Lung (tissue), 12 donors: ENCODE results near the gene PANX2. TPM values are rescaled to one million over a fixed set of nuclear protein-coding genes. Genes with fewer than 3 reads are reported as not detected.

Experiments used
- ATAC-seq: fragments of 200-7000 bp; cut with Tn5 transposase; one replicate; pipeline ENCODE4 v1.9.1; 2020; ENCODE audit warnings: moderate number of reproducible peaks; ENCODE audit not compliant: insufficient read depth, low FRiP score
- DNase-seq, 3 donors: peaks; one replicate each; pipeline ENCODE4 v3.0.0-alpha.2; 2013 to 2017
- H3K27ac ChIP-seq, 2 donors: one replicate each; pipeline ENCODE4 v1.5.1; 2013; ENCODE audit warnings: mild to moderate bottlenecking in 2 of 2, moderate library complexity in 2 of 2, control low read depth in 1 of 2, inconsistent platforms in 1 of 2, low read depth in 1 of 2, low read length in 1 of 2
- H3K27me3 ChIP-seq, 3 donors: one replicate each; pipeline ENCODE4 v1.5.1; 2013; ENCODE audit warnings: low read length in 2 of 3; ENCODE audit not compliant: control insufficient read depth in 3 of 3, insufficient read depth in 3 of 3
- H3K36me3 ChIP-seq, 4 donors: one replicate each; pipeline ENCODE4 v1.5.1; 2013; ENCODE audit warnings: low read length in 4 of 4, mild to moderate bottlenecking in 1 of 4, moderate library complexity in 1 of 4; ENCODE audit not compliant: control insufficient read depth in 4 of 4, insufficient read depth in 4 of 4
- H3K4me1 ChIP-seq, 5 donors: one replicate each; pipeline ENCODE4 v1.5.1; 2013; ENCODE audit warnings: low read length in 5 of 5, mild to moderate bottlenecking in 2 of 5, moderate library complexity in 1 of 5; ENCODE audit not compliant: control insufficient read depth in 5 of 5, insufficient read depth in 5 of 5
- H3K4me3 ChIP-seq: one replicate; pipeline ENCODE4 v1.5.1; 2013; ENCODE audit warnings: mild to moderate bottlenecking, control low read depth, moderate library complexity
- H3K9ac ChIP-seq, 2 donors: one replicate each; pipeline ENCODE4 v1.5.1; 2013; ENCODE audit warnings: low read length in 2 of 2, control low read depth in 1 of 2; ENCODE audit not compliant: insufficient read depth in 1 of 2
- H3K9me3 ChIP-seq, 4 donors: one replicate each; pipeline ENCODE4 v1.5.1; 2013; ENCODE audit warnings: low read length in 3 of 4, mild to moderate bottlenecking in 1 of 4, moderate library complexity in 1 of 4; ENCODE audit not compliant: control insufficient read depth in 4 of 4, insufficient read depth in 3 of 4
- CTCF ChIP-seq: IDR thresholded peaks from 2 replicates; pipeline ENCODE4 v1.5.1; 2012; ENCODE audit warnings: mild to moderate bottlenecking; ENCODE audit errors: control extremely low read depth, extremely low read depth
- WGBS, 2 donors: extraction: QIAGEN DNeasy Blood & Tissue Kit; methylation state at CpG; one replicate each; pipeline ENCODE4 v1.1.7; 2013; 5-methylcytosine and 5-hydroxymethylcytosine counted together
- polyA plus RNA-seq, 2 donors: library from polyadenylated mRNA; stranded (reverse); fragments of 200-250 nt; gene quantifications; one replicate each; pipeline ENCODE4 v1.2.1, GENCODE V29; 2013
- total RNA-seq, 2 donors: library from RNA; depleted of rRNA in 1 of 2; stranded (reverse); fragments of >200 nt in 1 of 2; gene quantifications; one replicate each; pipeline ENCODE4 v1.2.1, GENCODE V29; 2014 to 2021
- donor health status: control.
- donor health status: control.
- donor health status: Bipolar disorder and iron deficiency.
- donor health status: healthy.
- donor health status: DM: yes; HTN: yes; CAD: no.

Gene PANX2
- total and polyA plus RNA-seq, 4 donors: 1.00 to 3.9 (median 2.6) TPM

GRCh38 chr22:50216055-50216683 is 45.6 kb downstream of the PANX2 start:
- 93 to 94% methylated on average over 15 of the region's 15 CpGs for WGBS, 2 donors
- H3K36me3 ChIP-seq: peaks cover 15 to 65% (median 50%) of the 10 kb centered on the region in 4 donors
- DNase-seq: no peak

GRCh38 chr22:50216684-50217520 is 46.4 kb downstream of the PANX2 start:
- H3K4me1 ChIP-seq: peaks cover 0 to 3% (median 0%) of the 10 kb centered on the region in 5 donors
- DNase-seq (no peak), ATAC-seq (no peak)
- no peak overlapping the region for H3K9ac ChIP-seq
- no peak overlapping the region for H3K27ac ChIP-seq
- no peak for TF ChIP-seq CTCF
- no peak overlapping the region for H3K4me3 ChIP-seq
- peaks cover 14 to 72% (median 47%) of the 10 kb centered on the region in 4 donors for H3K36me3 ChIP-seq
- 94 to 96% methylated on average over 56 to 57 of the region's 57 CpGs for WGBS, 2 donors
- no peaks in the 10 kb centered on the region for H3K9me3 ChIP-seq
- H3K27me3 ChIP-seq: no peaks in the 10 kb centered on the region

More at GRCh38 chr22:50216055-50216683, 45.6 kb downstream of the PANX2 start:
- H3K9ac ChIP-seq: no peak overlapping the region
- no peak for ATAC-seq
- H3K9me3 ChIP-seq: no peaks in the 10 kb centered on the region
- H3K4me1 ChIP-seq: peaks cover 0 to 3% (median 0%) of the 10 kb centered on the region in 5 donors
- H3K4me3 ChIP-seq: no peak overlapping the region
- H3K27ac ChIP-seq: no peak overlapping the region
- H3K27me3 ChIP-seq: no peaks in the 10 kb centered on the region
- no peak for TF ChIP-seq CTCF

GRCh38 chr22:50217543-50218152 is 47.1 kb downstream of the PANX2 start:
- Histone ChIP-seq H3K9ac (no peak overlapping the region), H3K27me3 (no peaks in the 10 kb centered on the region), H3K27ac (no peak overlapping the region), H3K36me3 (peaks cover 14 to 77% (median 42%) of the 10 kb centered on the region in 4 donors), H3K9me3 (no peaks in the 10 kb centered on the region), H3K4me1 (peaks cover 0 to 3% (median 0%) of the 10 kb centered on the region in 5 donors), H3K4me3 (no peak overlapping the region)
- TF ChIP-seq CTCF: no peak
- no peak for DNase-seq
- ATAC-seq: no peak
- 90% methylated on average over 21 of the region's 21 CpGs for WGBS, 2 donors
